ENCODE results near the gene M1AP.

DNA sequence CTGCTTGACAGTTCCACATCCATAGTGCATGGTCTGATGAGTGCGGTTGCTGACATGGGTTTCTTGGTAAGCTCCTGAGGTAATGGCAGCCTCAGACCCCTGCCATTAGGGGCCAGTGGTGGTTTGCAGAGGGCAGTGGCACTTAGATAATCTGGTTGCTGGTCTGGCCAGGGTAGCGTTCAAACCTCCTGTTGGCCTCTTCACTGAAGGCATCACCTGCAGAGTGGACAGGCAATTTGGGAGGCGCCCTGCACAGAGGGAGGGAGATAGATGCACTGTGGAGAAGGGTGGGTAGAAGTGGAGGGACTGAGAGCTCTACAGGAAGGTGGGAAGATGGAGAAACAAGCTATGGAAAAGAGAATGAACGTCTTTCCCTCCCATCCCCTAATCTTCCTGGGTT, 114.7 kb downstream of the M1AP start:
- TF ChIP-seq POLR2AphosphoS5 (IDR thresholded peaks at IDR 0.05): no peak
- TF ChIP-seq, protein P1, sequence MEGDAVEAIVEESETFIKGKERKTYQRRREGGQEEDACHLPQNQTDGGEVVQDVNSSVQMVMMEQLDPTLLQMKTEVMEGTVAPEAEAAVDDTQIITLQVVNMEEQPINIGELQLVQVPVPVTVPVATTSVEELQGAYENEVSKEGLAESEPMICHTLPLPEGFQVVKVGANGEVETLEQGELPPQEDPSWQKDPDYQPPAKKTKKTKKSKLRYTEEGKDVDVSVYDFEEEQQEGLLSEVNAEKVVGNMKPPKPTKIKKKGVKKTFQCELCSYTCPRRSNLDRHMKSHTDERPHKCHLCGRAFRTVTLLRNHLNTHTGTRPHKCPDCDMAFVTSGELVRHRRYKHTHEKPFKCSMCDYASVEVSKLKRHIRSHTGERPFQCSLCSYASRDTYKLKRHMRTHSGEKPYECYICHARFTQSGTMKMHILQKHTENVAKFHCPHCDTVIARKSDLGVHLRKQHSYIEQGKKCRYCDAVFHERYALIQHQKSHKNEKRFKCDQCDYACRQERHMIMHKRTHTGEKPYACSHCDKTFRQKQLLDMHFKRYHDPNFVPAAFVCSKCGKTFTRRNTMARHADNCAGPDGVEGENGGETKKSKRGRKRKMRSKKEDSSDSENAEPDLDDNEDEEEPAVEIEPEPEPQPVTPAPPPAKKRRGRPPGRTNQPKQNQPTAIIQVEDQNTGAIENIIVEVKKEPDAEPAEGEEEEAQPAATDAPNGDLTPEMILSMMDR (IDR thresholded peaks at IDR 0.05): no peak

All from esophagus muscularis mucosa (tissue), 3 donors.